ENCODE measurements around the gene PLCH1.

GRCh38 chr3:155462672-155463071, 282.2 kb downstream of the PLCH1 start:
- TF ChIP-seq POLR2AphosphoS5 (IDR thresholded peaks at IDR 0.05; ENCODE audit: insufficient read depth in 1 of 2, low read depth in 1 of 2) (no peak), CTCF (IDR thresholded peaks at IDR 0.05) (no peak)
